CD4-positive, alpha-beta memory T cell (primary cell): Measurements from ENCODE around the gene IKZF5. TPM values are rescaled to one million over a fixed set of nuclear protein-coding genes. Genes with fewer than 3 reads are reported as not detected.

Experiments
- CTCF ChIA-PET: fragments of 350-600 bp; sonication (Branson Sonifier 250); formaldehyde crosslinking; loops from one replicate; lab custom pipeline; 2021; ENCODE audit warnings: inconsistent platforms; ENCODE audit not compliant: partially characterized antibody; lab: Charles Lee
- POLR2A ChIA-PET: fragments of 350-600 bp; sonication (Branson Sonifier 250); formaldehyde crosslinking; loops from one replicate; lab custom pipeline; 2021; ENCODE audit not compliant: partially characterized antibody; lab: Charles Lee
- DNase-seq, 5 donors: peaks; one replicate each; pipeline versions ENCODE4 v3.0.0 to v3.0.0-alpha.2; 2020 to 2022; ENCODE audit warnings: mixed read lengths in 1 of 5
- H3K27ac ChIP-seq: one replicate; pipeline ENCODE4 v1.7.0; 2013; ENCODE audit warnings: low read depth, low read length
- H3K27me3 ChIP-seq: 2 replicates; pipeline ENCODE4 v1.7.0; 2013; ENCODE audit warnings: mild to moderate bottlenecking, low read length, moderate library complexity; ENCODE audit not compliant: insufficient read depth
- H3K36me3 ChIP-seq: 2 replicates; pipeline ENCODE4 v1.7.0; 2013; ENCODE audit warnings: mild to moderate bottlenecking, low read length, moderate library complexity; ENCODE audit not compliant: insufficient read depth
- H3K4me1 ChIP-seq: 2 replicates; pipeline ENCODE4 v1.7.0; 2013; ENCODE audit warnings: mild to moderate bottlenecking, low read length, moderate library complexity; ENCODE audit not compliant: insufficient read depth
- H3K4me3 ChIP-seq, 2 donors: one replicate each; pipeline ENCODE4 v1.7.0; 2013; ENCODE audit warnings: low read length in 2 of 2, mild to moderate bottlenecking in 1 of 2
- H3K9me3 ChIP-seq, 2 donors: one replicate each; pipeline ENCODE4 v1.7.0; 2013; ENCODE audit warnings: low read length in 2 of 2, control low read depth in 1 of 2; ENCODE audit not compliant: control insufficient read depth in 1 of 2
- H3K27ac Mint-ChIP-seq, 7 donors: one replicate each; pipeline ENCODE4 v1.8.0; 2020 to 2021; ENCODE audit warnings: mixed read lengths in 7 of 7, mild to moderate bottlenecking in 6 of 7, inconsistent platforms in 3 of 7, moderate library complexity in 3 of 7
- H3K27me3 Mint-ChIP-seq, 2 donors: one replicate each; pipeline ENCODE4 v1.8.0; 2020 to 2021; ENCODE audit warnings: mixed read lengths in 2 of 2
- H3K36me3 Mint-ChIP-seq, 2 donors: one replicate each; pipeline ENCODE4 v1.8.0; 2020 to 2021; ENCODE audit warnings: mixed read lengths in 2 of 2, inconsistent platforms in 1 of 2, mild to moderate bottlenecking in 1 of 2
- H3K4me1 Mint-ChIP-seq, 4 donors: one replicate each; pipeline ENCODE4 v1.8.0; 2020 to 2021; ENCODE audit warnings: mixed read lengths in 4 of 4, mild to moderate bottlenecking in 1 of 4
- H3K4me3 Mint-ChIP-seq, 8 donors: one replicate each; pipeline ENCODE4 v1.8.0; 2020 to 2021; ENCODE audit warnings: mixed read lengths in 8 of 8, mild to moderate bottlenecking in 7 of 8, moderate library complexity in 6 of 8, inconsistent platforms in 3 of 8
- H3K9me3 Mint-ChIP-seq, 8 donors: one replicate each; pipeline ENCODE4 v1.8.0; 2020 to 2021; ENCODE audit warnings: mixed read lengths in 8 of 8, mild to moderate bottlenecking in 5 of 8, inconsistent platforms in 3 of 8, moderate library complexity in 1 of 8
- intact Hi-C: fragments of 100-400 bp; cut with micrococcal nuclease; formaldehyde crosslinking; loops from one replicate; pipeline ENCODE4 v1.15.1; 2023
- polyA plus RNA-seq, 2 donors: library from polyadenylated mRNA; unstranded; fragments of 300-500 nt; fragmentation: Illumina TruSeq; gene quantifications; one replicate each; pipeline ENCODE4 v1.2.3, GENCODE V29; 2021
- total RNA-seq, 2 experiments: library from RNA; stranded (reverse); gene quantifications; one replicate each; pipeline ENCODE4 v1.2.3, GENCODE V29; 2021

IKZF5 gene
- total and polyA plus RNA-seq, 4 experiments from 2014 or later: 11.0 to 45.9 (median 26.0) TPM

DNA sequence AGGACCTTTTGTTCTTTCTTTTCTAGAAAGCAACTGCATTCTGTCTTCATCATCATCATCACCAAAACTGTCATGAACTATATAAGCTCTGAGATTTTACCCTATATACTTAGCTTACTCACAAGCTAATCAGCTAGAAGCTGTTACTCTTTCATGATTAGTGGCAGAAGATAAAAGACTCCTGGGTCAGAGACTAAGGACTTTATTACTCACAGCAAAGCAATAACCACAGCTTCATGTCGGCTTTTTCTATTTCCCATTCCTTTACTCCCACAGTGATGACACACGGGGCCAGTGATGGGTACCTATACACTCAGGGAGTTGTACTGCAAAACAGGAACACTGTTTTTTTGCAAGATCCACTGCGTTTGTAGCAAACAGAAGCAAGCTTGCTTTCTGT is 46.2 kb downstream of the IKZF5 start:
- Histone ChIP-seq H3K9me3 (no peaks in the 10 kb centered on the region), H3K4me1 (no peaks in the 10 kb centered on the region), H3K36me3 (no peaks in the 10 kb centered on the region), H3K4me3 (no peak overlapping the region), H3K27ac (no peak overlapping the region), H3K27me3 (no peaks in the 10 kb centered on the region)
- Mint-ChIP-seq H3K9me3 (peaks cover 0 to 36% (median 20%) of the 10 kb centered on the region in 8 donors), H3K4me3 (no peak overlapping the region), H3K36me3 (peaks cover 8 to 17% of the 10 kb centered on the region in 2 donors), H3K27me3 (peaks cover 9% of the 10 kb centered on the region in 2 donors), H3K27ac (no peak overlapping the region), H3K4me1 (no peaks in the 10 kb centered on the region)
- intact Hi-C loops: no loop called here
- ChIA-PET POLR2A (no interaction called here), CTCF (interaction anchor here (1.8 kb wide), 1 partner anchor 18 kb away, joined by 5 read pairs; the partner anchor contains the start of gene PSTK)
- DNase-seq: no peak

DNA sequence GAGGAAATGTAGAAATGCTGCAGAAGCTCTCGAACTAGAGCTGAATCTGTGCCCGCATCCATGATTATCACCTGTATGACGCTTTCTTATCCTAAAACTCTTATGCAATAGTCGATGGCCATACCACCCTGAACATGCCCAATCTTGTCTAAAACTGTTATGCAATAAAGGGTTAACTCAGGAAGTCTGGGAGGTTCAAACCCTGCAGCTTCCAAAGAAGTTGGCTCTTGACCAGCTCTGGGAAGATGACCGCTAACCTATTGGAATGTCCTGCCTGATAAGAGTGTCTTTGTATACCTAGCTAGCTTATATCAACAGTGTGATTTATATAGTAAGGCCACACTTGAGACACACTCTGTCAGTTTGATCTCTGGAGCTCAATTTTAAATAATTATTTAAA is 51.1 kb downstream of the IKZF5 start:
- H3K9me3 ChIP-seq: no peaks in the 10 kb centered on the region
- H3K36me3 ChIP-seq: no peaks in the 10 kb centered on the region
- Mint-ChIP-seq H3K4me3 (peak overlapping the region in 1 of 8 donors; percentile 12), H3K36me3 (peaks cover 8 to 10% of the 10 kb centered on the region in 2 donors), H3K4me1 (peaks cover 13 to 30% (median 22%) of the 10 kb centered on the region in 4 donors), H3K27ac (no peak overlapping the region), H3K9me3 (peaks cover 0 to 6% (median 1%) of the 10 kb centered on the region in 8 donors), H3K27me3 (peaks cover 3 to 4% of the 10 kb centered on the region in 2 donors)
- no peak overlapping the region for H3K4me3 ChIP-seq
- H3K27me3 ChIP-seq: no peaks in the 10 kb centered on the region
- POLR2A ChIA-PET: interaction anchor here (2.2 to 2.4 kb wide), 2 partner anchors 23 to 51 kb away, joined by 5 to 8 read pairs; partner anchors contain the start of genes ACADSB, IKZF5 and PSTK
- intact Hi-C loops: loop anchor here (10.0 kb wide), 1 partner anchor 583 kb away; the partner anchor contains the start of gene PLEKHA1
- H3K4me1 ChIP-seq: peaks cover 18% of the 10 kb centered on the region
- no peak for DNase-seq
- CTCF ChIA-PET: interaction anchor here (1.1 to 5.8 kb wide), 3 partner anchors 9 to 22 kb away, joined by 3 to 36 read pairs (median 6); partner anchors contain the start of gene PSTK
- no peak overlapping the region for H3K27ac ChIP-seq

DNA sequence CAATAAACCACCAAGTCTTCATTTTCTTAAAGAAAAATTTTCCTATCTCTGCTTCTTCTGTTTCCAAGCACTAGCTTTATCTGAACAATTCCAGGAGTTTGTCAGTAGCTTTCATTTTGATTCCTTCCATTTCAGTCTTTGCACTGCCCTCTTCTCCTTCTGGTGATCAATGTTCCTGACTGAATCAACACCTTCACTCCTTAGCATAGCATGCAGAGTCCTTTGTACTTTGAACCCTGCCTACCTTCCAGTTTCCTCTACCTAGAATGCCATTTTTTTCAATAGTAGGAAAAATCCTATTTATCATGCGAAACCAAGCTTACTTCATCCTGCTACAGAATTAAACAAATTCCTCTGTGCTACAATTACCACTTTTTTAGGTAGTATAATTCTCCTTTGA is 52.7 kb downstream of the IKZF5 start:
- peak overlapping the region in 3 of 7 donors; percentile 11 to 31 (median 11) for H3K27ac Mint-ChIP-seq
- peaks cover 0 to 3% of the 10 kb centered on the region in 2 donors for H3K27me3 Mint-ChIP-seq
- POLR2A ChIA-PET: interaction anchor here (1.4 kb wide), 1 partner anchor 10 kb away, joined by 3 read pairs; no protein-coding TSS in a partner anchor

DNA sequence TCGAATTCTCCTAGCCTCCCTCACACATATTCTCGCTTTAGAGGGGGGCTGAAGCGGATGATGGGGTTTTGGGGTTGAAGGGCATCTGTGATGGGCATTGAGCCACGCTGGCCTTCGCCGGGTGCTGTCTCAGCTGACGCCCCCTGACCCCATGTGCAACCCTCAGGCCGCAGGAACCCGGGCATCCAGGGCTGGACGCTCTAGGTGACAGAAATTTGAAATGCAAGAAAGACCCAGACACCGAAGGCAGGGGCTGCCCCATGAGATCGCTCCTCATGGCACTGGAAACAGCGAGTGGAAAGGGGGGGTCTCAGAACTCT is 53.9 kb downstream of the IKZF5 start:
- Histone ChIP-seq H3K27me3 (no peaks in the 10 kb centered on the region), H3K36me3 (no peaks in the 10 kb centered on the region), H3K4me3 (peak overlapping the region; percentile 26 to 73), H3K9me3 (no peaks in the 10 kb centered on the region), H3K4me1 (peaks cover 27% of the 10 kb centered on the region), H3K27ac (no peak overlapping the region)
- POLR2A ChIA-PET: interaction anchor here (0.9 to 2.2 kb wide), 10 partner anchors 10 to 580 kb away, joined by 3 to 41 read pairs (median 6); partner anchors contain the start of genes ACADSB, BUB3, FAM24B and IKZF5
- peaks cover 10 to 16% of the 10 kb centered on the region in 2 donors for H3K36me3 Mint-ChIP-seq
- H3K27ac Mint-ChIP-seq: peak overlapping the region in 3 of 7 donors; percentile 93 to 98 (median 97)
- DNase-seq: no peak
- intact Hi-C loops: loop anchor here (1.0 to 10.0 kb wide), 6 partner anchors 26 to 580 kb away; partner anchors contain the start of genes BUB3, FAM24B, IKZF5 and PLEKHA1
- H3K9me3 Mint-ChIP-seq: peaks cover 0 to 6% (median 1%) of the 10 kb centered on the region in 8 donors
- peaks cover 0 to 2% of the 10 kb centered on the region in 2 donors for H3K27me3 Mint-ChIP-seq
- CTCF ChIA-PET: interaction anchor here (1.2 to 5.8 kb wide), 4 partner anchors 25 to 1026 kb away, joined by 3 to 36 read pairs (median 3); partner anchors contain the start of genes IKZF5 and PSTK
- H3K4me3 Mint-ChIP-seq: peak overlapping the region in 7 of 8 donors; percentile 90 to 97 (median 91)
- peaks cover 17 to 43% (median 32%) of the 10 kb centered on the region in 4 donors for H3K4me1 Mint-ChIP-seq

More for the DNA sequence above, 52.7 kb downstream of the IKZF5 start:
- Mint-ChIP-seq H3K4me3 (no peak overlapping the region), H3K36me3 (peaks cover 5 to 11% of the 10 kb centered on the region in 2 donors), H3K4me1 (peaks cover 17 to 36% (median 28%) of the 10 kb centered on the region in 4 donors), H3K9me3 (peaks cover 0 to 6% (median 1%) of the 10 kb centered on the region in 8 donors)
- CTCF ChIA-PET: interaction anchor here (0.8 to 5.8 kb wide), 3 partner anchors 24 to 52 kb away, joined by 3 to 36 read pairs (median 3); partner anchors contain the start of genes IKZF5 and PSTK
- Histone ChIP-seq H3K36me3 (no peaks in the 10 kb centered on the region), H3K4me3 (no peak overlapping the region), H3K4me1 (peaks cover 27% of the 10 kb centered on the region), H3K27me3 (no peaks in the 10 kb centered on the region), H3K27ac (no peak overlapping the region), H3K9me3 (no peaks in the 10 kb centered on the region)
- intact Hi-C loops: loop anchor here (2.0 to 10.0 kb wide), 2 partner anchors 77 to 581 kb away; partner anchors contain the start of genes FAM24B and PLEKHA1
- DNase-seq: no peak

DNA sequence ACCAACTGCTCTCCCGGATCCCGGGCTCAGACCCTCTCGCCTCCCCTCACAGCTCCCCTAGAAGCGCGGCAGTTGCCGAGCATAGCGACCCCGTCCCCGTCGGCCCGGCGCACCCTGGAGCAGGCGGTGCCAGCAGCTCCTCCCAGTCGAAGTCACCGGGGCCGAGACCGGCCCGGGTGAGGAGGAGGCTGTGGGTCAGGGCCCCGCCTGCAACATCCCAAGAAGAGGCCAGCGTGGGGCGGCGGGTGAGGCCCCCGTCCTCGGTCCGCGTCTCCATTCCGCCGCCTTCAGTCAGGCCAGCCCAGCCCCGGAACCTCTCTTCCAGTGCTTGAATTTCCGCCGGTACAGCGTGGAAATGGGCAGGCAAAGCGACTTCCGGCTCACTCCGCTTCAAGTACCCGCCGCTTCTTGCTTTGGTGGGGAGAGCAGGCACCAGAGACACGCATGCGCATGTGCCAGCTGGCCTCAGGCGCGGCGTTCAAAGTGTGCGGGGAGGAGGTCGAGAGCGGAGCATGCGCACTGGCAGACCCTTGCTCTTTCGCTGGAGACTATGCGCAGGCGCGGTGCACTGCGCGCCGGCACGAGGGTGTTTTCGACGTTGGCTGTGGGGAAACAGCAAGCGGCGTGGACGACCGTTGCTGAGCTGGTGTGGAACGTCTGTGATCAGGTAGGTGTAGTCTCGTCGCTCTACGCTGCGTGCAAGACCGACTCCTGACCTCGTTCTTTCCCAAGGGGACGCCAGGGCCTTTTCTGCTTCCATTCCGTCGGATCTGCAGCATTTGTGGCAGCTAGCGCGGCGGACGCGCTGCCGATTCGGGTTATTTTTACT is 54.5 kb downstream of the IKZF5 start, which contains the start of gene C10orf88:
Gene C10orf88, minus strand, starts transcription at position 326 of the 829 bp plus-strand sequence. Its CDS starts 49 bp downstream, at position 277.
- Mint-ChIP-seq H3K4me1 (peaks cover 17 to 43% (median 33%) of the 10 kb centered on the region in 4 donors), H3K27ac (peak within 1 kb of the TSS; percentile 87 to 98 (median 93)), H3K4me3 (peak within 1 kb of the TSS; percentile 90 to 97 (median 92)), H3K36me3 (peaks cover 16% of the 10 kb centered on the region in 2 donors), H3K27me3 (peaks cover 0 to 2% of the 10 kb centered on the region in 2 donors), H3K9me3 (peaks cover 0 to 6% (median 1%) of the 10 kb centered on the region in 8 donors)
- POLR2A ChIA-PET: interaction anchor here (0.6 to 2.2 kb wide), 13 partner anchors 9 to 1509 kb away, joined by 3 to 41 read pairs (median 5); partner anchors contain the start of genes ACADSB, BUB3, FAM24B and IKZF5
- DNase-seq: peak; percentile 95 to 98 (median 98)
- Histone ChIP-seq H3K36me3 (no peaks in the 10 kb centered on the region), H3K4me3 (peak within 1 kb of the TSS; percentile 47 to 73), H3K4me1 (peaks cover 27% of the 10 kb centered on the region), H3K27ac (peak within 1 kb of the TSS; percentile 57), H3K27me3 (no peaks in the 10 kb centered on the region), H3K9me3 (no peaks in the 10 kb centered on the region)
- intact Hi-C loops: loop anchor here (1.0 to 10.0 kb wide), 6 partner anchors 26 to 579 kb away; partner anchors contain the start of genes BUB3, FAM24B, IKZF5 and PLEKHA1
- CTCF ChIA-PET: interaction anchor here (1.2 to 5.8 kb wide), 4 partner anchors 26 to 1026 kb away, joined by 3 to 36 read pairs (median 3); partner anchors contain the start of genes IKZF5 and PSTK

DNA sequence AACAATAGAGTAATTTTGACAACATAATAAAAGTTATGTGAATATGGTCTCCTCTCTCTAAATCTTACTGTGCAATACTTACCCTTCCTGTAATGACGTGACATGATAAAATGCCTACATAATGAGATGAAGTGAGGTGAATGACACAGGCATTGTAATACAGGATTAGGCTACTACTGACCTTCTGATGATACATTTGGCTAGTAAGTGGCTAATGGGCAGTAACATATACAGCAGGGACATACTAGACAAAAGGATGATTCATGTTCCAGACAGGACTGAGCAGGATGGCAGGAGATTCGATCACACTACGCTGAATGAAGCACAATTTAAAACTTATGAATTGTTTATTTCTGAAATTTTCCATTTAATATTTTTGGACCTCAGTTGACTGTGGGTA is 59.3 kb downstream of the IKZF5 start:
- CTCF ChIA-PET: interaction anchor here (1.4 kb wide), 1 partner anchor 31 kb away, joined by 4 read pairs; the partner anchor contains the start of gene PSTK
- peaks cover 3% of the 10 kb centered on the region for H3K36me3 ChIP-seq
- POLR2A ChIA-PET: no interaction called here
- no peaks in the 10 kb centered on the region for H3K9me3 ChIP-seq
- H3K27me3 ChIP-seq: no peaks in the 10 kb centered on the region
- DNase-seq: no peak
- Mint-ChIP-seq H3K36me3 (peaks cover 39 to 44% of the 10 kb centered on the region in 2 donors), H3K9me3 (peaks cover 0 to 7% (median 1%) of the 10 kb centered on the region in 8 donors), H3K4me3 (no peak overlapping the region), H3K27me3 (no peaks in the 10 kb centered on the region), H3K4me1 (peaks cover 21 to 31% (median 27%) of the 10 kb centered on the region in 4 donors), H3K27ac (no peak overlapping the region)
- intact Hi-C loops: no loop called here
- no peak overlapping the region for H3K4me3 ChIP-seq
- peaks cover 20% of the 10 kb centered on the region for H3K4me1 ChIP-seq
- no peak overlapping the region for H3K27ac ChIP-seq
